Activated CD4-positive, alpha-beta T cell treated with anti-CD3 and anti-CD28 coated beads, Interleukin-2, amount 10 ng/mL, durations not matched to agents 7 days and 5 days (primary cell): ENCODE measurements around the gene PRDM15. TPM values are rescaled to one million over a fixed set of nuclear protein-coding genes. Genes with fewer than 3 reads are reported as not detected.

Source experiments
- CTCF ChIA-PET: fragments of 350-600 bp; sonication (Branson Sonifier 250); formaldehyde crosslinking; loops from one replicate; lab custom pipeline; 2021; ENCODE audit warnings: antibody characterized with exemption; lab: Charles Lee
- POLR2A ChIA-PET: fragments of 350-600 bp; sonication (Branson Sonifier 250); formaldehyde crosslinking; loops from one replicate; lab custom pipeline; 2021; ENCODE audit warnings: antibody characterized with exemption; lab: Charles Lee
- DNase-seq: peaks from one replicate; pipeline ENCODE4 v3.0.0-alpha.2; 2020
- H3K27ac Mint-ChIP-seq: one replicate; pipeline ENCODE4 v1.8.0; 2021; ENCODE audit warnings: mild to moderate bottlenecking, moderate library complexity, mixed read lengths
- H3K27me3 Mint-ChIP-seq: one replicate; pipeline ENCODE4 v1.8.0; 2021; ENCODE audit warnings: mixed read lengths
- H3K36me3 Mint-ChIP-seq: one replicate; pipeline ENCODE4 v1.8.0; 2021; ENCODE audit warnings: low read depth, mixed read lengths
- H3K4me1 Mint-ChIP-seq: one replicate; pipeline ENCODE4 v1.8.0; 2021; ENCODE audit warnings: mixed read lengths
- H3K4me3 Mint-ChIP-seq: one replicate; pipeline ENCODE4 v1.8.0; 2021; ENCODE audit warnings: mild to moderate bottlenecking, moderate library complexity, mixed read lengths
- H3K9me3 Mint-ChIP-seq: one replicate; pipeline ENCODE4 v1.8.0; 2021; ENCODE audit warnings: mixed read lengths
- total RNA-seq, 2 experiments: library from RNA; stranded (reverse); gene quantifications; one replicate each; pipeline ENCODE4 v1.2.3, GENCODE V29; 2021

The PRDM15 gene
- total RNA-seq, 2 experiments from 2014 or later = 10.0 to 10.3 TPM

DNA sequence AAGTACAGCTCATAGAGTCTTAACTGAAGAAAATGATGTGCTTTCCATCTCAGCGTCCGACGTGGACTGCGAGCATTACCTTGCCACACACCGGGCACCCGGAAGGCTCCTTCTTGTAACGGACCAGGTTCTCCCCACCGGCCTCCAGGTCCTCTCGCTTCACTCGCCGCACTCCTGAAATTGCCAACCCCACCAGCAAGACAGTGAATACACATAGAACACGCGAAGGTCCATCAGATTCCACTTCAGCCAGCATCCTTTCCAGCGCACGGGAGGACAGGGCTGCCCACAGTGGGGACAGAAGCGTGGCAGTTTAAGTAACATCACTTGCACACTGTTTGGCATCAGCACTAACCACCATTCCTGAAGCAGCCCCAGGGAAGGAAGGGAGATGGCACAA lies 53.3 kb downstream of the PRDM15 start:
- Mint-ChIP-seq H3K4me1 (no peaks in the 10 kb centered on the region), H3K27me3 (no peaks in the 10 kb centered on the region), H3K27ac (no peak overlapping the region), H3K9me3 (no peaks in the 10 kb centered on the region), H3K4me3 (no peak overlapping the region), H3K36me3 (no peaks in the 10 kb centered on the region)
- CTCF ChIA-PET = interaction anchor here (0.5 kb wide), 1 partner anchor 9 kb away, joined by 3 read pairs; no protein-coding TSS in a partner anchor
- POLR2A ChIA-PET = no interaction called here
- no peak for DNase-seq

DNA sequence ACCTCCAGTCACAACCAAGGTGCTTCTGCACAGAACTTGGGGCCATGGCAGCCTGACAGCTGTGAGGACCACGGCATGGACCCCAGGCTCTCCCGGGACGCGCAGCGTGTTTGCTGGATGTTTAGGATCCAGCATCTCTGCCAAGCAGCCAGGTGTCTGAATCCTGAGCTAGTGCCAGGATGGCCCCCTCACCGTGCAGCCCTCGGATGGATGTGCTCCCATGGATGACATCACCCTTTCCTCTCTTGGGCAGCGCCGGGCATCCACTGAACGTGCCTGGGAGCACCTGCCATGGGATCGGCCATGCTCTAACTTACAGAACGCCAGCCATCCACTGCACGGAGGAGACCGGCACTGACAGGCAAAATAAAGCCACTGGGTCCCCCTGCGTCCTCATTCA lies 53.9 kb downstream of the PRDM15 start:
- H3K4me1 Mint-ChIP-seq = no peaks in the 10 kb centered on the region
- POLR2A ChIA-PET = no interaction called here
- H3K36me3 Mint-ChIP-seq = no peaks in the 10 kb centered on the region
- DNase-seq = no peak
- CTCF ChIA-PET = interaction anchor here (1.3 kb wide), 1 partner anchor 9 kb away, joined by 6 read pairs; no protein-coding TSS in a partner anchor
- no peaks in the 10 kb centered on the region for H3K27me3 Mint-ChIP-seq
- no peak overlapping the region for H3K27ac Mint-ChIP-seq
- no peaks in the 10 kb centered on the region for H3K9me3 Mint-ChIP-seq
- H3K4me3 Mint-ChIP-seq = no peak overlapping the region

DNA sequence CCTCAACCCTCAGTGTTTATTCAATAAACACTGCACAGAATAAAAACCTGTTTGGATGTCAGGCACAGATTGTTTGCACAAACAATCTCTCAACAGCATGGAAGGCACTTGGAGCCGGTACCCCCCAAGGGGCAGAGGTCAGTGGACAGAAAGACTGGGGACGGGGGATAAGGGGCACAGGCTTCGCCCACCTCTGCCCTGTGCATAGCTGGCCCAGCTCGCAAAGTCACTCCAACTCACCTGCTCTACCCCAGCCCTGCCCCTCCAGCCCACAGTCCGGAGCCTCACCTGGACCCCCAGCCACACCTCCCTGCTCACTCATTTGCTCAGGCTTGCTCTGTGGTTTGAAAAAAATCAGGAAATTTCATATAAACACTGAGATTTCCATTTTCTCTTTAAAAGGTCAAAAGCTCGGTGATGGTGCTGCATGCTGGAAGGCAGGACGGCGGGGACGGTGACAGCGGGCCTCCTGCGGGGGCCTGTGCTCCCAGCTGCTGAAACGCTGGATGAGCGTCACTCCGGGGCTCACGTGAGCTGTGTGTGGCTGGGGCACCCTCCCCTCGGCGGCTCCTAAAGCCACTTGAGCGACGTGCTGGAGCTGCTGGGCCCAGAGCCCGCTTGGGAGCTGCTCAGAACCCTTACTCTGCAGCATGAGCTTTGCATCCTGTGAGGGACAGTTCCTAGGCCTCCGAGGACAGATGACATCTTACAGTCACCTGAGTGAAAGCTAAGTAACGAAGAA lies 54.5 kb downstream of the PRDM15 start:
- H3K36me3 Mint-ChIP-seq = no peaks in the 10 kb centered on the region

DNA sequence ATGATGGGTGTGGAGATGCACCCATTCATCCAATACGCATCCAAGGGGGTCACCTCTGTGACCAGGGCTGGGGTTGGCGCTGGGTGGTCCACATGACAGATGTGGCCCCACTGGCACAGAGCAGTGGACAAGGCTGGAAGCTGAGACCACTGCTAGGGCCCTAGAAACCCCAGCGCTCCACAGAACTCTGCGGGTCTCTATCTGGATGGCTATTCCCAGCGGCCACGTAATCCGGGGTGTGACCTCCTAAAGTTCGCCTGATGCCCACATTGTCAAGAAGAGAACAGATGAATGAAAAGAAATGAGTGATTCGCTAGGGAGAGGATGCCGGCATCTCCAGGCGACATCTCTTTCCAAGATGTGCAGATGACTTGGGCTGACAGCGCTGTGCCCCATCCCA lies 55.2 kb downstream of the PRDM15 start:
- DNase-seq = no peak
- H3K9me3 Mint-ChIP-seq = no peaks in the 10 kb centered on the region
- H3K4me1 Mint-ChIP-seq = no peaks in the 10 kb centered on the region
- CTCF ChIA-PET = interaction anchor here (1.3 kb wide), 1 partner anchor 8 kb away, joined by 6 read pairs; no protein-coding TSS in a partner anchor
- no peaks in the 10 kb centered on the region for H3K36me3 Mint-ChIP-seq
- H3K27me3 Mint-ChIP-seq = no peaks in the 10 kb centered on the region
- no peak overlapping the region for H3K4me3 Mint-ChIP-seq
- POLR2A ChIA-PET = no interaction called here
- no peak overlapping the region for H3K27ac Mint-ChIP-seq

More for the DNA sequence above, 54.5 kb downstream of the PRDM15 start:
- Mint-ChIP-seq H3K27ac (no peak overlapping the region), H3K9me3 (no peaks in the 10 kb centered on the region), H3K4me1 (no peaks in the 10 kb centered on the region), H3K27me3 (no peaks in the 10 kb centered on the region), H3K4me3 (no peak overlapping the region)
- no peak for DNase-seq
- POLR2A ChIA-PET = no interaction called here
- CTCF ChIA-PET = interaction anchor here (1.3 kb wide), 1 partner anchor 9 kb away, joined by 6 read pairs; no protein-coding TSS in a partner anchor

DNA sequence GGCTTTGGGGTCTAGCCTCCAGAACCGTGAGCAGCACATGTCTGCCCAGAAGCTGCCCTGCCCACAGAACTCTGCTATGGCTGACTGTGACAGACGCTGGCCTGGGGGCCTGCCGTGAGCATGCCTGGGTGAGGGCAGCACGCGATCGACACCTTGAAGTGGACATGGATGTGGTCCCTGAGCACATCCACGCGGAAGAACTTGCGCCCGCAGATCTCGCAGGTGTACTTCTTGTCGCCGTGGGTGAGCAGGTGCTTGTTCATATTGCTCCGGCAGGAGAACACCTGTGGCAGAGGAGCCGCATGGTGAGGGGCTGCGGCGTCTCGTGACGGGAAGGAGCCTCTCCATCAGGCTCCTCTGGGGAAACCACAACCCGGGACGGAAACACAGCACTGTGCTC lies 56.0 kb downstream of the PRDM15 start:
- Mint-ChIP-seq H3K27me3 (no peaks in the 10 kb centered on the region), H3K36me3 (no peaks in the 10 kb centered on the region), H3K4me1 (no peaks in the 10 kb centered on the region), H3K27ac (no peak overlapping the region), H3K4me3 (no peak overlapping the region), H3K9me3 (no peaks in the 10 kb centered on the region)
- POLR2A ChIA-PET = no interaction called here
- DNase-seq = no peak
- CTCF ChIA-PET = no interaction called here

DNA sequence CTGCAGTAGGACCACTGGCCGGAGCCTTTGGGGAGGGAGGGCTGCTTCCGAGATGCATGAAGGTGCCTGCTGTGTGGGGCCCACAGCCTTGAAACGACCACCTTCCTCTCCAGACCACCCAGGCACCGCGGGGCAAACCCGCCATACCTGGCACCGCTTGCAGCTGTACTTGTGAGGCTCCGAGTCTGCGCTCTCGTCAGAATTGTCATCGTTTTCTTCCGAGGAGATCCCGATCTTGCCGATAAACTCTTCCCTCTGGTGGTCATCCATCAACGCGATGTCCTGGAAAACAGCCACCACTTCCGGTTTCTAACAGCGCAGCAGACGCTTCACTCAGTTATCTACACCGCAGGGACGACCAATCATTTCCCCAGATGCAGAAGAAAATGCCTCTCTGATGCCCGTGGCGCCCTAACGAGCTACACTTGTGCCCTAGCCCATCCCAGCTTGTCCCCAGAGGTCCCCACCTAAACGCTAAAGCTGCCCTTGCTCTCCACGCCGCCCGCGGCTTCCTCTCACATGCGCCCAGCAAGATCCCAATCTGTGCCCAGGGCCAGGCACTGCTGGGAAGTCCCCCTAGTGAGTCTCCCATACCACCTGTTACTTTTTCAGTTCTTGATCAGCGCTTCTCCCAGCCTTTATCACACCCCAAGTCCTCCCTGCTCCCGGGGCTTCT lies 57.2 kb downstream of the PRDM15 start:
- ChIA-PET POLR2A (no interaction called here), CTCF (no interaction called here)
- H3K4me1 Mint-ChIP-seq = peaks cover 1% of the 10 kb centered on the region
- H3K36me3 Mint-ChIP-seq = no peaks in the 10 kb centered on the region
- no peaks in the 10 kb centered on the region for H3K9me3 Mint-ChIP-seq
- DNase-seq = no peak
- H3K27me3 Mint-ChIP-seq = no peaks in the 10 kb centered on the region
- no peak overlapping the region for H3K4me3 Mint-ChIP-seq
- no peak overlapping the region for H3K27ac Mint-ChIP-seq

DNA sequence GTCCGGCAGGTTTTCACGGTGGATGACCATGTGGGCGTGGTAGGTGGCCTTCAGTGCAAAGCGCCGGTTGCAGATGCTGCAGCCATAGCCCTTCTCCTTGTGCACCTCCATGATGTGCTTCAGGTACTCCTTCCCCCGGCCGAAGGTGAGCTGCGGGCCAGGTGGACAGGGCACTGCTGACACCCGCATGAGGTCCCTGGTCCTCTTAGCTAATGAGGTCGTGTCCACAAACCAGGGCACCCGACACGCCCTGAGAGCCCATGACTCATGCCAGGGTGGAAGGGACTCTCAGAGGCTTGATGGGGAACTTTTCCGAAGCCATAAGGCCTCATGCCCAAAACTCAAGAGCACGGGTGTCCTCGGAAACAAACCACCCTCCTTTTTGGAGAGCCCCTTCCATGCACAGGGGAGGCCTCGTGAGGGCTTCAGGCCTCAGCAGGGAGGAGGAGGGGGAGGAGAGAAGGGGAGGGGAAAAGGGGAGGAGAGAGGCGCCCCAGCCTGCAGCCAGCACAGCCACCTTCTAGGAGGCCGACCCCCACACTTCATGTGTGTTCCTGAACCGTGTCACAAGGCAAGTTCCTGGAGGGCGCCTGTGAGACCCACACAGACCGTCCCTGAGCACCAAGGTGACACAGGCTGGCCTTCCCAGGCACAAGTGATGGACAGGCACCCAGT lies 57.9 kb downstream of the PRDM15 start:
- Mint-ChIP-seq H3K27ac (no peak overlapping the region), H3K4me1 (peaks cover 3% of the 10 kb centered on the region), H3K36me3 (no peaks in the 10 kb centered on the region), H3K4me3 (no peak overlapping the region), H3K27me3 (no peaks in the 10 kb centered on the region), H3K9me3 (no peaks in the 10 kb centered on the region)
- CTCF ChIA-PET = no interaction called here
- POLR2A ChIA-PET = no interaction called here
- no peak for DNase-seq

DNA sequence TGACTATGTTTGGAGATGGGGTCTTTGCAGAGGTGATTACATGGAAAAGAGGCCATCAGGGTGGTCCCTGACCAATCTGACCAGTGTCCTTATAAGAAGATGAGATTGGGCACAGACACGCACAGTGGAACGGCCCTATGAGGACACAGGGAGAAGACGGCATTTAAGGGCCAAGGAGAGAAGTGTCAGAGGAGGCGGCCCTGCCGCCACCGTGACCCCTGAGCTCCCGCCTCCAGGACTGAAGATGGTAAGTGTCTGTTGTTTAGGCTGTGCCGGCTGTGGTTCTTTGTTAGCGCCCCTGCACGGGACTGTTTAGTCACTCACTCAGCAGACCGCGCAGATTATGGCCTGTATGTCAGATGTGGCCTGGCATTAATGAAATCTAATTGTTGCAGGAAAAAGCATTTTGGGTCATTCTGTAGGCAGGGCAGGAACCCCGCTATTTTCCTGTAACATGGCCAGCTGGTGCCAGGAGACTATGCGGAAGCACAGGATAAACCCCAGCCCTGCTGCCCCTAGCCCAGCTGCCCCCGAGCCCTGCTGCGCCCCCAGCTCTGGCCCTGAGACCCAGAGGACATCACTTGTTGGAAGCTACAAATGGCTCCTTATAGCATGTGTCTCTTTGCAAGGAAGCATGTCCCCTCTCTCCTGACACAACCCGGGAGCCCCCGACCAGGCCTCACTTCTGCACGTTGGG lies 58.6 kb downstream of the PRDM15 start:
- Mint-ChIP-seq H3K4me3 (no peak overlapping the region), H3K4me1 (peaks cover 3% of the 10 kb centered on the region), H3K27ac (no peak overlapping the region), H3K9me3 (no peaks in the 10 kb centered on the region), H3K36me3 (no peaks in the 10 kb centered on the region), H3K27me3 (no peaks in the 10 kb centered on the region)
- no peak for DNase-seq
- ChIA-PET POLR2A (no interaction called here), CTCF (no interaction called here)

DNA sequence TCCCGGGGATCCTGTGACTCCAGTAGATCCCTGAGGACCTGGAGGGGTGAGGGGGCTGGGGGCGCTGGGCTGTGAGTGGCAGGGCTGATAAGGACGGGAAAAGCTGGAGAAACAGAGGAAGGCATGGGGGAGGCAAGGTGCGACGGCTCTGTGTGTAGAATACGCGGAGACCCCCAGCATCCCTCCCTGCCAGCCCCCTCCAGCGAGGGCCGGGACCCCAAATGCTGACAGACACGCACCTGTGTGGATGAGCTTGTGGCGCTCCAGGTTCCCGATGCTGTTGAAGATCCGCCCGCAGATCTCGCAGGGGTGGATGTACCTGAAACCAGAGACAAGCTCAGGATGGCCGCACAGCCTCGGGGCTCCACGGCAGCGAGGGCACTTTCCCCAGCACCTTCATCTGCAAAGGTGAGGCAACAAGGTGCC lies 59.3 kb downstream of the PRDM15 start:
- DNase-seq = no peak
- Mint-ChIP-seq H3K27me3 (no peaks in the 10 kb centered on the region), H3K27ac (no peak overlapping the region), H3K4me3 (no peak overlapping the region), H3K36me3 (no peaks in the 10 kb centered on the region), H3K9me3 (no peaks in the 10 kb centered on the region), H3K4me1 (peaks cover 3% of the 10 kb centered on the region)
- ChIA-PET CTCF (no interaction called here), POLR2A (no interaction called here)

DNA sequence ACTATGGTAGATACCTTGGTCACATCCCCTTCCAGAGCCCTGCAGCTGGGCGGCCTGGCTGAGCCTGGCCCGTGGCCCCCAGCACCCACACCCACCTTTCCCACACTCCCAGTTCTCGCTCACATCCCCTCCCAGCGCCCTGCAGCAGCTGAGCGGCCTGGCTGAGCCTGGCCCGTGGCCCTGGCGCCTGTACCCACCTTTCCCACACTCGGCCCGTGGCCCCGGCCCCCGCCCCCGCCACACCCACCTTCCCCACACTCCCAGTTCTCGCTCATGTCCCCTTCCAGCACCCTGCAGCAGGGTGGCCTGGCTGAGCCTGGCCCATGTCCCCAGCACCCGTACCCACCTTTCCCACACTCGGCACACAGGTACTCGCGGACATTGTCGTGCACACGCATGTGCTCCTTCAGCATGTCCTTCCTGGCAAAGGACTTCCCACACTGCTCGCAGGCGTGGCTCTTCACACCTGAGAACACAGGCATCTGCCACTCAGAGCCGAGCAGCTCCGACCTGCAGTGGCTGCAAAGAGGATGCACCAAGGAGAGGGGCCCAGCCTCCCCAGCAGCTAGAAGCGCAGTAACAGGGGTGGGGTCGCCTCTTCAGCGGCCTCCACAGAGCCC lies 59.8 kb downstream of the PRDM15 start:
- no peaks in the 10 kb centered on the region for H3K27me3 Mint-ChIP-seq
- DNase-seq = no peak
- CTCF ChIA-PET = no interaction called here
- no peak overlapping the region for H3K4me3 Mint-ChIP-seq
- H3K36me3 Mint-ChIP-seq = no peaks in the 10 kb centered on the region
- no peaks in the 10 kb centered on the region for H3K9me3 Mint-ChIP-seq
- POLR2A ChIA-PET = no interaction called here
- peaks cover 3% of the 10 kb centered on the region for H3K4me1 Mint-ChIP-seq
- no peak overlapping the region for H3K27ac Mint-ChIP-seq

DNA sequence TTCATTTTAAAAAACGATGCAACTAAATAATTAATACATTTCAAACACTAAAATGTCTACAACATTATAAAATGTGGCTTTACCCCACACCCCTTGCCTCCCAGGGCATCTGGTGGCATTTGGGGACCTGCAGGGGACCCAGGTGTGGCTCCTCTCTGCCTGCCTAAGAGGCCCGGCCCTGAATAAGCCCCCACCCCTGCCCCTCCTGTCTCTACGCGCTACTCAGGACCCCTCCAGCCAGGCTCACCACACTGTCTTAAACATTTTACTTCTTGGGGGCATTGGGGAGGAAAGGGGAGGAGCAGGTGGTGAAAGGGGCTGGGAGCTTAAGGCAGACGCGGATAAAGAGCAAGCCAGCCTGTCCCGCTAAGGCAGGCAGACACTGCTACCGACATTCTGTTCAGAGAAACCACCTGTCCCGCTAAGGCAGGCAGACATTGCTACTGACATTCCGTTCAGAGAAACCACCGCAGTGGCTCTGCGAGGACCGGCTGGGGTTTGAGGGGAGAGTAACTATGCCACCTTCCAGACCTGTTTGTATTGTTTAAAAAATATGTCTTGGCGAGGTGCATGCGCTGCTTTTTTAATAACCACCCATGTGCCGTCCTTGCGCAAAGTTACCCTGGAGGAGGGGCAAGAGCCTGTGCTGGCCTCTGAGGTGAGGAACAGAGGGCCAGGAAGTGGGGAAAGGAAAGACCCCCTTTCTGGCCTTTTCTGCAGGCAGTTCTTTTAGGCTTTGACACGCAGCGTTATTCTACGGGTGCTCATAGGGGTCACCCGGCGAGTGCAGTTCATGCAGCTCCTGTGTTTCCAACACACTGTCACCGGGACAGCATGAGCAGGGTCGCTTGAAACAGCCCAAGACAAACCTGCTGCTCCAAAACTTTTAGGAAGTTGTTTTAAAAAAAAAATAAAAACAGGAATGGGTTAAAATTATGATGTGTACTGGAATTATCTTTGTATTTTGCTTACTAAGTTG lies 61.0 kb downstream of the PRDM15 start:
- no peak overlapping the region for H3K27ac Mint-ChIP-seq
- ChIA-PET POLR2A (no interaction called here), CTCF (interaction anchor here (1.6 to 2.6 kb wide), 2 partner anchors 299 to 307 kb away, joined by 3 to 15 read pairs; no protein-coding TSS in a partner anchor)

More for the DNA sequence above, 61.0 kb downstream of the PRDM15 start:
- H3K27me3 Mint-ChIP-seq = no peaks in the 10 kb centered on the region
- DNase-seq = no peak
- no peak overlapping the region for H3K4me3 Mint-ChIP-seq
- H3K9me3 Mint-ChIP-seq = no peaks in the 10 kb centered on the region
- H3K36me3 Mint-ChIP-seq = no peaks in the 10 kb centered on the region
- peaks cover 3% of the 10 kb centered on the region for H3K4me1 Mint-ChIP-seq
